Endodermal cell (in vitro differentiated cells): ENCODE measurements around the gene PYGL. TPM values are rescaled to one million over a fixed set of nuclear protein-coding genes. Genes with fewer than 3 reads are reported as not detected.

ENCODE experiments used
- DNase-seq: peaks from one replicate; pipeline ENCODE4 v3.0.0-alpha.2; 2017
- H3K27ac ChIP-seq: 2 replicates; pipeline ENCODE4 v1.5.1; 2013; ENCODE audit warnings: mild to moderate bottlenecking, low read depth, low read length, moderate library complexity
- H3K27me3 ChIP-seq: 2 replicates; pipeline ENCODE4 v1.6.1; 2013; ENCODE audit warnings: mild to moderate bottlenecking, low read length, moderate library complexity; ENCODE audit not compliant: insufficient read depth, control insufficient read depth, poor library complexity, severe bottlenecking
- H3K36me3 ChIP-seq: 2 replicates; pipeline ENCODE4 v1.7.0; 2013; ENCODE audit warnings: mild to moderate bottlenecking, low read length, moderate library complexity; ENCODE audit not compliant: control insufficient read depth, insufficient read depth
- H3K4me1 ChIP-seq: one replicate; pipeline ENCODE4 v1.7.0; 2013; ENCODE audit warnings: low read length; ENCODE audit not compliant: control insufficient read depth, insufficient read depth
- H3K4me3 ChIP-seq: 2 replicates; pipeline ENCODE4 v1.5.1; 2013; ENCODE audit warnings: mild to moderate bottlenecking, low read length, moderate library complexity
- H3K9ac ChIP-seq: 2 replicates; pipeline ENCODE4 v1.6.1; 2013; ENCODE audit warnings: mild to moderate bottlenecking, low read length, moderate library complexity; ENCODE audit not compliant: poor library complexity, severe bottlenecking; ENCODE audit errors: extremely low read depth
- H3K9me3 ChIP-seq: 2 replicates; pipeline ENCODE4 v1.6.1; 2013; ENCODE audit warnings: mild to moderate bottlenecking, low read length, moderate library complexity; ENCODE audit not compliant: control insufficient read depth
- H3K27ac Mint-ChIP-seq: 2 replicates; pipeline ENCODE4 v1.8.0; 2020; ENCODE audit warnings: mixed read lengths
- H3K27me3 Mint-ChIP-seq: 2 replicates; pipeline ENCODE4 v1.8.0; 2021; ENCODE audit warnings: mild to moderate bottlenecking, mixed read lengths; ENCODE audit not compliant: insufficient read depth
- H3K36me3 Mint-ChIP-seq: 2 replicates; pipeline ENCODE4 v1.8.0; 2020; ENCODE audit warnings: low read depth, mixed read lengths
- H3K4me1 Mint-ChIP-seq: 2 replicates; pipeline ENCODE4 v1.8.0; 2020; ENCODE audit warnings: mixed read lengths
- H3K4me3 Mint-ChIP-seq: 2 replicates; pipeline ENCODE4 v1.8.0; 2020; ENCODE audit warnings: mild to moderate bottlenecking, moderate library complexity, mixed read lengths
- H3K9me3 Mint-ChIP-seq: 2 replicates; pipeline ENCODE4 v1.8.0; 2020; ENCODE audit warnings: mild to moderate bottlenecking, mixed read lengths
- WGBS, 2 experiments: methylation state at CpG; one replicate each; pipeline versions ENCODE4 v1.1.5 to v1.1.7; 2013; ENCODE audit warnings: missing lambda C conversion rate in 2 of 2, mixed read lengths in 1 of 2; ENCODE audit not compliant: insufficient coverage in 1 of 2, insufficient read length in 1 of 2; 5-methylcytosine and 5-hydroxymethylcytosine counted together
- total RNA-seq, 2 donors: library from RNA; stranded (reverse); fragmentation: NEBNext Ultra II Directional in 1 of 2; extraction: Animal tissue kit (Norgen Biotek cat#: 25700) in 1 of 2; gene quantifications; 2 replicates in 1 of 2; 3 replicates in 1 of 2; pipeline ENCODE4 v1.2.1, GENCODE V29; 2021
- TF ChIP-seq, protein P1 (sequence below): fragments of 200-600 bp; sonication (generic); conservative IDR thresholded peaks from 2 replicates; pipeline ENCODE4 v1.5.0; 2021; ENCODE audit warnings: antibody characterized with exemption, mild to moderate bottlenecking

The PYGL gene
- total RNA-seq, 2 donors from 2014 or later, result 38.1 to 41.5 TPM

DNA sequence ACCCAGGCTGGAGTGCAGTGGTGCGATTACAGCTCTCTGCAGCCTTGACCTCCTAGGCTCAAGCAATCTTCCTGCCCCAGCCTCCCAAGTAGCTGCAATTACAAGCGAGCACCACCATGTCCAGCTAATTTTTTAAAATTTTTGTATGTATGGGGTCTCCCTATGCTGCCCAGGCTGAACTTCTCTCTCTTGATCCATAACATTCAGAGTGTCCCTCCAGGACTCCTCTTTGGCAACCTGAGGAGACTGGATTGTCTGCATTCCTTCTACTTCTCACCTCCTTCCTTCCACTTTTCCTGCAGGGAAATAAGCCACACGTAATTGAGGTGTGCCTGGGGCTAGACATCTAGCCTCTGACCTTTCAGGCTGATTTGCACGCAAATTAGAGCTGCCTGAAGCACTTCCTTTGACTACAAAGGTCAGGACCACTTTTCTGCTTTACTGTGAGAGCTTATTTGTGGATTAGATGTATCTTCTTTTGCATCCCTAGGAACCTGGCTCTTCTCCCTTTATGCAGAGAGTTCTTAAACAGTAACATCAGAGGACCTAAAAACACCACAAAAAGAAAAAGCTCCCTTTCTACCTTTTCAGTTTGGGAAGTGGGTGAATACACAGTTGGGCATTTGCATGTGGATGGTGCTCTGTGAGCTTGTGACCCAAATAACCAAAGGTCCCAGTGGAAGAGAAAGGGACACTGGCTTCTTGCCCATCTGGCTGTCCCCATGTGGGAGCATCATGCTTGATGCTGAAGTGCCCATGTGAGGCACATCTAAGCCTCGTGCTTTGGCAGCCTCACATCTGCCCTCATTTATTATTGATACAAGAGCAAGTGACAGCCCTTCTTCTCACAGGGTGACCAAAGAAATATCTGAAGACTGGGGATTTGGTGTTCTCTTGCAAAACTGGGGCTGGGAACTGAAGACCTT lies 33.5 kb downstream of the PYGL start:
- peaks cover 60% of the 10 kb centered on the region for H3K36me3 Mint-ChIP-seq
- Histone ChIP-seq H3K27me3 (peaks cover 6% of the 10 kb centered on the region), H3K9me3 (no peaks in the 10 kb centered on the region), H3K4me1 (peaks cover 5% of the 10 kb centered on the region), H3K27ac (peak overlapping the region; percentile 22), H3K9ac (no peak overlapping the region), H3K36me3 (no peaks in the 10 kb centered on the region), H3K4me3 (no peak overlapping the region)
- no peaks in the 10 kb centered on the region for H3K9me3 Mint-ChIP-seq
- WGBS, 2 experiments, result 82 to 90% methylated on average over 3 to 5 of the region's 5 CpGs
- TF ChIP-seq, protein P1, sequence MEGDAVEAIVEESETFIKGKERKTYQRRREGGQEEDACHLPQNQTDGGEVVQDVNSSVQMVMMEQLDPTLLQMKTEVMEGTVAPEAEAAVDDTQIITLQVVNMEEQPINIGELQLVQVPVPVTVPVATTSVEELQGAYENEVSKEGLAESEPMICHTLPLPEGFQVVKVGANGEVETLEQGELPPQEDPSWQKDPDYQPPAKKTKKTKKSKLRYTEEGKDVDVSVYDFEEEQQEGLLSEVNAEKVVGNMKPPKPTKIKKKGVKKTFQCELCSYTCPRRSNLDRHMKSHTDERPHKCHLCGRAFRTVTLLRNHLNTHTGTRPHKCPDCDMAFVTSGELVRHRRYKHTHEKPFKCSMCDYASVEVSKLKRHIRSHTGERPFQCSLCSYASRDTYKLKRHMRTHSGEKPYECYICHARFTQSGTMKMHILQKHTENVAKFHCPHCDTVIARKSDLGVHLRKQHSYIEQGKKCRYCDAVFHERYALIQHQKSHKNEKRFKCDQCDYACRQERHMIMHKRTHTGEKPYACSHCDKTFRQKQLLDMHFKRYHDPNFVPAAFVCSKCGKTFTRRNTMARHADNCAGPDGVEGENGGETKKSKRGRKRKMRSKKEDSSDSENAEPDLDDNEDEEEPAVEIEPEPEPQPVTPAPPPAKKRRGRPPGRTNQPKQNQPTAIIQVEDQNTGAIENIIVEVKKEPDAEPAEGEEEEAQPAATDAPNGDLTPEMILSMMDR, result no peak
- peak; percentile 68 for DNase-seq
- no peak overlapping the region for H3K27ac Mint-ChIP-seq
- no peaks in the 10 kb centered on the region for H3K27me3 Mint-ChIP-seq
- peaks cover 31% of the 10 kb centered on the region for H3K4me1 Mint-ChIP-seq
- no peak overlapping the region for H3K4me3 Mint-ChIP-seq

DNA sequence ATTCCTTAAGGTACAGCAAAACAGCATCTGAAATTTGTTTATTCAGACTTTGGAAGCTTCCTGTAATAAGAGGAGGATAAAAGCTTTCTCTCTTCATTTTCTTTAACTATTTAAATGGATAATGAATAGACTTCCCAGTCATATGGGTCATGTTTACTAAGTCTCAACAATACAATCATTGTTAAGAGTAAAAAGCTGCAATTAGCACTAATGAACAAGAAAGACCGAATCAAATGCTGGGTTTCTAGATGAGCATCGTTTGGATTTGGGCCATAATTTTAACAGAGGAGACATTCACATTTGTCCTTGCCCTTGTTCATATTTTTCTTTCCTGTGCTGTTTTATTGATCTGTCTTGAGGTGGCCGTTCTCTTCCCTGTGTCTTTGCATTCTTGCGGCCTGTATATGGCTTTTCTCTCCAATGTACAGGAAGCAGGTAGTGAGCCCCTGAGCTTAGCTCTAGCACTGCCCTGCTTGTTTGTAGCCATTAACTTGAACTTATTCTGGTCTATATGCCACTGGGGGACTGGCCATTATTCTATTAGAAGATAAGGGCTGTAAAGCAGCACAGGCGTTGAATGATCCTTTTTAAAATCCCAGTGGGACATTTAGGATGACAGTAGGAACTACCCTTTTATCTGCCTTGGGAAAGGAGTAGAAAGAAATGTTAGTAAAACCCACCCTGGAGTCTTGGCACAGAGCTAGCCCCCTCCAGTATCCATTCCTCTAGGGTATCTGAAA lies 37.8 kb downstream of the PYGL start:
- no peak overlapping the region for H3K4me3 Mint-ChIP-seq
- no peaks in the 10 kb centered on the region for H3K27me3 Mint-ChIP-seq
- Histone ChIP-seq H3K9ac (no peak overlapping the region), H3K27ac (no peak overlapping the region), H3K4me3 (peak overlapping the region; percentile 50), H3K36me3 (no peaks in the 10 kb centered on the region), H3K4me1 (peaks cover 5% of the 10 kb centered on the region), H3K27me3 (peaks cover 6% of the 10 kb centered on the region), H3K9me3 (peaks cover 11% of the 10 kb centered on the region)
- no peak overlapping the region for H3K27ac Mint-ChIP-seq
- peaks cover 68% of the 10 kb centered on the region for H3K36me3 Mint-ChIP-seq
- H3K4me1 Mint-ChIP-seq, result peaks cover 31% of the 10 kb centered on the region
- WGBS, 2 experiments, result 76 to 81% methylated on average over 5 of the region's 5 CpGs
- H3K9me3 Mint-ChIP-seq, result no peaks in the 10 kb centered on the region
- DNase-seq, result no peak
- TF ChIP-seq, protein P1, result no peak

DNA sequence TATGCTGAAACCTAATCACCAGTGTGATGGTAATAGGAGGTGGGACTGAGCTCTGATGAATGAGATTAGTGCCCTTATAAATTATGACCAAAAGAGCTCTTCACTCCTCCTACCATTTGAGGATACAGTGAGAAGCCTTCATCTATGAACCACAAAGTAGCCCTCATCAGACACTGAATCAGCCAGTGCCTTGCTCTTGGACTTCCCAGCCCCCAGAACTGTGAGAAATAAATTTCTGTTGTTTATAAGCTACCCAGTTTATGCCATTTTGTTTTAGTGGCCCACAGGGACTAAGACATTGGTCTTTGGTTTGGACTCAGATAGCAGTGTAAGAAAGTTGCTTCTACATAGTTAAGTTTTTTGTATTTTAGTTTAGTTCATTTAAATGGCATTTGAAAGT lies 39.6 kb downstream of the PYGL start:
- H3K4me1 Mint-ChIP-seq, result peaks cover 25% of the 10 kb centered on the region
- no peaks in the 10 kb centered on the region for H3K27me3 Mint-ChIP-seq
- TF ChIP-seq, protein P1, result no peak
- no peak overlapping the region for H3K4me3 Mint-ChIP-seq
- H3K9ac ChIP-seq, result no peak overlapping the region
- no peak overlapping the region for H3K27ac ChIP-seq
- H3K4me3 ChIP-seq, result no peak overlapping the region
- no peaks in the 10 kb centered on the region for H3K36me3 ChIP-seq
- H3K27ac Mint-ChIP-seq, result no peak overlapping the region
- no peaks in the 10 kb centered on the region for H3K9me3 Mint-ChIP-seq
- no peaks in the 10 kb centered on the region for H3K27me3 ChIP-seq
- DNase-seq, result no peak
- H3K9me3 ChIP-seq, result peaks cover 11% of the 10 kb centered on the region
- peaks cover 53% of the 10 kb centered on the region for H3K36me3 Mint-ChIP-seq
- H3K4me1 ChIP-seq, result peaks cover 5% of the 10 kb centered on the region
